ENCODE results near the gene DDA1. TPM values are rescaled to one million over a fixed set of nuclear protein-coding genes. Genes with fewer than 3 reads are reported as not detected.

Gene DDA1
- total and polyA plus RNA-seq, 9 of the 15 experiments (the other 6 are each of a cell fraction or from before 2014, with no cell fraction given), result 1.4 to 83.8 (median 33.8) TPM

DNA sequence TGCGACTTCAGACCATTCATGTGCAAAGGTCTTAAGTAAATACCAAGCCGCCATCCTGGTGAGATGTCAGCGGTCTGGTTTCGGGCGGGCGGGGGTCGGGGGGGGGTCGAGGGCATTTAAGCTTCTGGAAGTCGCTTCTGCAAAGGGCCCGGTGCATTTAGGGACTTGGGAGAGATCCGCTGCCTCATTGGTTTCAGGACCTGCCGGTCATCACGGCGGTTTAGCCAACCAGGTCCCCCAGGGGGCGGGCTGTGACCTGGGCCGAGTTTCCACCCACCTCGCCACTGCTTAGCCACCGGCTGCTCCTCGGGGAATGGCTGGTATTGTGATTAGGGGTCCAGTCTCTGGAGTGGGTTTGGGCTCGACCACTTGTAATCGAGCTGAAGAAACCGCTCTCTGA, 19.9 kb upstream of the DDA1 start (continued):
- TF ChIP-seq, protein P1, sequence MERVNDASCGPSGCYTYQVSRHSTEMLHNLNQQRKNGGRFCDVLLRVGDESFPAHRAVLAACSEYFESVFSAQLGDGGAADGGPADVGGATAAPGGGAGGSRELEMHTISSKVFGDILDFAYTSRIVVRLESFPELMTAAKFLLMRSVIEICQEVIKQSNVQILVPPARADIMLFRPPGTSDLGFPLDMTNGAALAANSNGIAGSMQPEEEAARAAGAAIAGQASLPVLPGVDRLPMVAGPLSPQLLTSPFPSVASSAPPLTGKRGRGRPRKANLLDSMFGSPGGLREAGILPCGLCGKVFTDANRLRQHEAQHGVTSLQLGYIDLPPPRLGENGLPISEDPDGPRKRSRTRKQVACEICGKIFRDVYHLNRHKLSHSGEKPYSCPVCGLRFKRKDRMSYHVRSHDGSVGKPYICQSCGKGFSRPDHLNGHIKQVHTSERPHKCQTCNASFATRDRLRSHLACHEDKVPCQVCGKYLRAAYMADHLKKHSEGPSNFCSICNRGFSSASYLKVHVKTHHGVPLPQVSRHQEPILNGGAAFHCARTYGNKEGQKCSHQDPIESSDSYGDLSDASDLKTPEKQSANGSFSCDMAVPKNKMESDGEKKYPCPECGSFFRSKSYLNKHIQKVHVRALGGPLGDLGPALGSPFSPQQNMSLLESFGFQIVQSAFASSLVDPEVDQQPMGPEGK (CRISPR knock-in tag; IDR thresholded peaks at IDR 0.05; ENCODE audit: borderline replicate concordance), result no peak
- TF ChIP-seq ASH1L (IDR thresholded peaks at IDR 0.05; ENCODE audit: borderline replicate concordance, low read depth, partially characterized antibody) (peak; percentile 37), RBFOX2 (IDR thresholded peaks at IDR 0.05; ENCODE audit: low read depth, low read length) (peak; percentile 42), NR3C1 (CRISPR knock-in tag; IDR thresholded peaks at IDR 0.05) (no peak), IFI16 (CRISPR knock-in tag; IDR thresholded peaks at IDR 0.05) (no peak), HOXB6 (CRISPR knock-in tag; IDR thresholded peaks at IDR 0.05; ENCODE audit: borderline replicate concordance) (no peak), ZNF23 (CRISPR knock-in tag; IDR thresholded peaks at IDR 0.05) (no peak), EHMT2 (IDR thresholded peaks at IDR 0.05) (no peak), MTA1 (IDR thresholded peaks at IDR 0.05; ENCODE audit: borderline replicate concordance) (no peak)
- TF ChIP-seq, protein P2, sequence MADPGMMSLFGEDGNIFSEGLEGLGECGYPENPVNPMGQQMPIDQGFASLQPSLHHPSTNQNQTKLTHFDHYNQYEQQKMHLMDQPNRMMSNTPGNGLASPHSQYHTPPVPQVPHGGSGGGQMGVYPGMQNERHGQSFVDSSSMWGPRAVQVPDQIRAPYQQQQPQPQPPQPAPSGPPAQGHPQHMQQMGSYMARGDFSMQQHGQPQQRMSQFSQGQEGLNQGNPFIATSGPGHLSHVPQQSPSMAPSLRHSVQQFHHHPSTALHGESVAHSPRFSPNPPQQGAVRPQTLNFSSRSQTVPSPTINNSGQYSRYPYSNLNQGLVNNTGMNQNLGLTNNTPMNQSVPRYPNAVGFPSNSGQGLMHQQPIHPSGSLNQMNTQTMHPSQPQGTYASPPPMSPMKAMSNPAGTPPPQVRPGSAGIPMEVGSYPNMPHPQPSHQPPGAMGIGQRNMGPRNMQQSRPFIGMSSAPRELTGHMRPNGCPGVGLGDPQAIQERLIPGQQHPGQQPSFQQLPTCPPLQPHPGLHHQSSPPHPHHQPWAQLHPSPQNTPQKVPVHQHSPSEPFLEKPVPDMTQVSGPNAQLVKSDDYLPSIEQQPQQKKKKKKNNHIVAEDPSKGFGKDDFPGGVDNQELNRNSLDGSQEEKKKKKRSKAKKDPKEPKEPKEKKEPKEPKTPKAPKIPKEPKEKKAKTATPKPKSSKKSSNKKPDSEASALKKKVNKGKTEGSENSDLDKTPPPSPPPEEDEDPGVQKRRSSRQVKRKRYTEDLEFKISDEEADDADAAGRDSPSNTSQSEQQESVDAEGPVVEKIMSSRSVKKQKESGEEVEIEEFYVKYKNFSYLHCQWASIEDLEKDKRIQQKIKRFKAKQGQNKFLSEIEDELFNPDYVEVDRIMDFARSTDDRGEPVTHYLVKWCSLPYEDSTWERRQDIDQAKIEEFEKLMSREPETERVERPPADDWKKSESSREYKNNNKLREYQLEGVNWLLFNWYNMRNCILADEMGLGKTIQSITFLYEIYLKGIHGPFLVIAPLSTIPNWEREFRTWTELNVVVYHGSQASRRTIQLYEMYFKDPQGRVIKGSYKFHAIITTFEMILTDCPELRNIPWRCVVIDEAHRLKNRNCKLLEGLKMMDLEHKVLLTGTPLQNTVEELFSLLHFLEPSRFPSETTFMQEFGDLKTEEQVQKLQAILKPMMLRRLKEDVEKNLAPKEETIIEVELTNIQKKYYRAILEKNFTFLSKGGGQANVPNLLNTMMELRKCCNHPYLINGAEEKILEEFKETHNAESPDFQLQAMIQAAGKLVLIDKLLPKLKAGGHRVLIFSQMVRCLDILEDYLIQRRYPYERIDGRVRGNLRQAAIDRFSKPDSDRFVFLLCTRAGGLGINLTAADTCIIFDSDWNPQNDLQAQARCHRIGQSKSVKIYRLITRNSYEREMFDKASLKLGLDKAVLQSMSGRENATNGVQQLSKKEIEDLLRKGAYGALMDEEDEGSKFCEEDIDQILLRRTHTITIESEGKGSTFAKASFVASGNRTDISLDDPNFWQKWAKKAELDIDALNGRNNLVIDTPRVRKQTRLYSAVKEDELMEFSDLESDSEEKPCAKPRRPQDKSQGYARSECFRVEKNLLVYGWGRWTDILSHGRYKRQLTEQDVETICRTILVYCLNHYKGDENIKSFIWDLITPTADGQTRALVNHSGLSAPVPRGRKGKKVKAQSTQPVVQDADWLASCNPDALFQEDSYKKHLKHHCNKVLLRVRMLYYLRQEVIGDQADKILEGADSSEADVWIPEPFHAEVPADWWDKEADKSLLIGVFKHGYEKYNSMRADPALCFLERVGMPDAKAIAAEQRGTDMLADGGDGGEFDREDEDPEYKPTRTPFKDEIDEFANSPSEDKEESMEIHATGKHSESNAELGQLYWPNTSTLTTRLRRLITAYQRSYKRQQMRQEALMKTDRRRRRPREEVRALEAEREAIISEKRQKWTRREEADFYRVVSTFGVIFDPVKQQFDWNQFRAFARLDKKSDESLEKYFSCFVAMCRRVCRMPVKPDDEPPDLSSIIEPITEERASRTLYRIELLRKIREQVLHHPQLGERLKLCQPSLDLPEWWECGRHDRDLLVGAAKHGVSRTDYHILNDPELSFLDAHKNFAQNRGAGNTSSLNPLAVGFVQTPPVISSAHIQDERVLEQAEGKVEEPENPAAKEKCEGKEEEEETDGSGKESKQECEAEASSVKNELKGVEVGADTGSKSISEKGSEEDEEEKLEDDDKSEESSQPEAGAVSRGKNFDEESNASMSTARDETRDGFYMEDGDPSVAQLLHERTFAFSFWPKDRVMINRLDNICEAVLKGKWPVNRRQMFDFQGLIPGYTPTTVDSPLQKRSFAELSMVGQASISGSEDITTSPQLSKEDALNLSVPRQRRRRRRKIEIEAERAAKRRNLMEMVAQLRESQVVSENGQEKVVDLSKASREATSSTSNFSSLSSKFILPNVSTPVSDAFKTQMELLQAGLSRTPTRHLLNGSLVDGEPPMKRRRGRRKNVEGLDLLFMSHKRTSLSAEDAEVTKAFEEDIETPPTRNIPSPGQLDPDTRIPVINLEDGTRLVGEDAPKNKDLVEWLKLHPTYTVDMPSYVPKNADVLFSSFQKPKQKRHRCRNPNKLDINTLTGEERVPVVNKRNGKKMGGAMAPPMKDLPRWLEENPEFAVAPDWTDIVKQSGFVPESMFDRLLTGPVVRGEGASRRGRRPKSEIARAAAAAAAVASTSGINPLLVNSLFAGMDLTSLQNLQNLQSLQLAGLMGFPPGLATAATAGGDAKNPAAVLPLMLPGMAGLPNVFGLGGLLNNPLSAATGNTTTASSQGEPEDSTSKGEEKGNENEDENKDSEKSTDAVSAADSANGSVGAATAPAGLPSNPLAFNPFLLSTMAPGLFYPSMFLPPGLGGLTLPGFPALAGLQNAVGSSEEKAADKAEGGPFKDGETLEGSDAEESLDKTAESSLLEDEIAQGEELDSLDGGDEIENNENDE (IDR thresholded peaks at IDR 0.05; ENCODE audit: low read depth, low read length), result no peak
- TF ChIP-seq, protein P3, sequence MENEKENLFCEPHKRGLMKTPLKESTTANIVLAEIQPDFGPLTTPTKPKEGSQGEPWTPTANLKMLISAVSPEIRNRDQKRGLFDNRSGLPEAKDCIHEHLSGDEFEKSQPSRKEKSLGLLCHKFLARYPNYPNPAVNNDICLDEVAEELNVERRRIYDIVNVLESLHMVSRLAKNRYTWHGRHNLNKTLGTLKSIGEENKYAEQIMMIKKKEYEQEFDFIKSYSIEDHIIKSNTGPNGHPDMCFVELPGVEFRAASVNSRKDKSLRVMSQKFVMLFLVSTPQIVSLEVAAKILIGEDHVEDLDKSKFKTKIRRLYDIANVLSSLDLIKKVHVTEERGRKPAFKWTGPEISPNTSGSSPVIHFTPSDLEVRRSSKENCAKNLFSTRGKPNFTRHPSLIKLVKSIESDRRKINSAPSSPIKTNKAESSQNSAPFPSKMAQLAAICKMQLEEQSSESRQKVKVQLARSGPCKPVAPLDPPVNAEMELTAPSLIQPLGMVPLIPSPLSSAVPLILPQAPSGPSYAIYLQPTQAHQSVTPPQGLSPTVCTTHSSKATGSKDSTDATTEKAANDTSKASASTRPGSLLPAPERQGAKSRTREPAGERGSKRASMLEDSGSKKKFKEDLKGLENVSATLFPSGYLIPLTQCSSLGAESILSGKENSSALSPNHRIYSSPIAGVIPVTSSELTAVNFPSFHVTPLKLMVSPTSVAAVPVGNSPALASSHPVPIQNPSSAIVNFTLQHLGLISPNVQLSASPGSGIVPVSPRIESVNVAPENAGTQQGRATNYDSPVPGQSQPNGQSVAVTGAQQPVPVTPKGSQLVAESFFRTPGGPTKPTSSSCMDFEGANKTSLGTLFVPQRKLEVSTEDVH (IDR thresholded peaks at IDR 0.05; ENCODE audit: low read depth, partially characterized antibody), result no peak
- TF ChIP-seq, protein P4, sequence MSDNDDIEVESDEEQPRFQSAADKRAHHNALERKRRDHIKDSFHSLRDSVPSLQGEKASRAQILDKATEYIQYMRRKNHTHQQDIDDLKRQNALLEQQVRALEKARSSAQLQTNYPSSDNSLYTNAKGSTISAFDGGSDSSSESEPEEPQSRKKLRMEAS (CRISPR knock-in tag; IDR thresholded peaks at IDR 0.05), result no peak

All from K562 (cell line).